ENCODE data around the gene PRR5L. TPM values are rescaled to one million over a fixed set of nuclear protein-coding genes. Genes with fewer than 3 reads are reported as not detected.
"Not testable (repeated sequence)": the region's sequence is repeated elsewhere in the genome, so short reads cannot be mapped to it uniquely, and the experiment has no call there.

PRR5L gene
- total RNA-seq, 2 experiments from 2014 or later: 15.5 to 18.2 TPM

GRCh38 chr11:36499315-36499714 lies 203.2 kb downstream of the PRR5L start:
- CTCF ChIA-PET: no interaction called here
- POLR2A ChIA-PET: no interaction called here

- ChIA-PET POLR2A (no interaction called here), CTCF (interaction anchor here (1.2 kb wide), 1 partner anchor 199 kb away, joined by 3 read pairs; no protein-coding TSS in a partner anchor)
Observed at GRCh38 chr11:36500315-36500721, 204.2 kb downstream of the PRR5L start.

GRCh38 chr11:36501236-36501635 lies 205.1 kb downstream of the PRR5L start:
- ChIA-PET POLR2A (no interaction called here), CTCF (interaction anchor here (0.5 to 1.3 kb wide), 3 partner anchors 9 to 441 kb away, joined by 3 to 4 read pairs (median 3); partner anchors contain the start of genes COMMD9 and TRAF6)

- ChIA-PET POLR2A (no interaction called here), CTCF (interaction anchor here (1.4 kb wide), 1 partner anchor 216 kb away, joined by 6 read pairs; no protein-coding TSS in a partner anchor)
Observed at GRCh38 chr11:36507824-36508489, 211.9 kb downstream of the PRR5L start.

GRCh38 chr11:36508743-36509142 lies 212.7 kb downstream of the PRR5L start:
- POLR2A ChIA-PET: no interaction called here

GRCh38 chr11:36509201-36509639 lies 213.1 kb downstream of the PRR5L start:
- ChIA-PET CTCF (interaction anchor here (0.6 to 2.3 kb wide), 7 partner anchors 12 to 417 kb away, joined by 3 to 10 read pairs (median 3); no protein-coding TSS in a partner anchor), POLR2A (no interaction called here)

More at GRCh38 chr11:36508743-36509142, 212.7 kb downstream of the PRR5L start:
- CTCF ChIA-PET: interaction anchor here (0.6 to 2.3 kb wide), 3 partner anchors 16 to 238 kb away, joined by 3 to 10 read pairs (median 6); no protein-coding TSS in a partner anchor

- ChIA-PET POLR2A (no interaction called here), CTCF (interaction anchor here (0.7 to 2.3 kb wide), 7 partner anchors 8 to 418 kb away, joined by 3 to 10 read pairs (median 3); no protein-coding TSS in a partner anchor)
Observed at GRCh38 chr11:36509694-36510593, 213.9 kb downstream of the PRR5L start, which contains the start of gene TRAF6. Gene TRAF6, minus strand, starts transcription at chr11:36510272. Its CDS starts 8,757 bp downstream, at chr11:36501515.

- POLR2A ChIA-PET: no interaction called here
Observed at GRCh38 chr11:36510594-36510942, 214.5 kb downstream of the PRR5L start.

GRCh38 chr11:36511062-36511461 lies 215.0 kb downstream of the PRR5L start:
- CTCF ChIA-PET: interaction anchor here (1.0 to 2.3 kb wide), 2 partner anchors 9 to 18 kb away, joined by 3 to 10 read pairs; no protein-coding TSS in a partner anchor
- POLR2A ChIA-PET: not testable (repeated sequence)

More at GRCh38 chr11:36510594-36510942, 214.5 kb downstream of the PRR5L start:
- CTCF ChIA-PET: interaction anchor here (1.0 to 2.3 kb wide), 4 partner anchors 9 to 219 kb away, joined by 3 to 10 read pairs (median 4); no protein-coding TSS in a partner anchor

- ChIA-PET CTCF (no interaction called here), POLR2A (no interaction called here)
Observed at GRCh38 chr11:36512016-36512415, 215.9 kb downstream of the PRR5L start.

- ChIA-PET POLR2A (no interaction called here), CTCF (no interaction called here)
Observed at GRCh38 chr11:36513965-36514364, 217.9 kb downstream of the PRR5L start.

Other genes with a start within 250 kb of the PRR5L start
- gene COMMD9, start 6.9 kb upstream of the PRR5L start, total RNA-seq: 10 to 100 TPM; 50.4 to 55.2 TPM
- gene TRAF6, start 214.0 kb downstream of the PRR5L start, total RNA-seq: 10 to 100 TPM; 10.9 to 11.7 TPM

Measured in activated CD8-positive, alpha-beta memory T cell treated with anti-CD3 and anti-CD28 coated beads for 36 hours (primary cell).